AG04449 (cell line): ENCODE results near the gene ARTN.

Experiments
- CTCF ChIA-PET: fragments of 350-600 bp; formaldehyde crosslinking; extraction: SDS; loops from one replicate; lab custom pipeline; 2021; ENCODE audit warnings: antibody characterized with exemption; lab: Yijun Ruan, JAX
- POLR2A ChIA-PET: fragments of 400-600, 350-600 bp; formaldehyde crosslinking; extraction: SDS; loops from one replicate; lab custom pipeline; 2020; ENCODE audit warnings: antibody characterized with exemption, inconsistent platforms; lab: Yijun Ruan, JAX
- DNase-seq: peaks from one replicate; pipeline ENCODE4 v3.0.0-alpha.2; 2010; ENCODE audit warnings: low read depth, low spot score
- H3K4me3 ChIP-seq: 2 replicates; pipeline ENCODE4 v1.5.1; 2011; ENCODE audit warnings: low read depth, mild to moderate bottlenecking, control low read depth, low read length
- CTCF ChIP-seq: IDR thresholded peaks from one replicate; pipeline ENCODE4 v1.5.1; 2011; ENCODE audit warnings: mild to moderate bottlenecking, moderate library complexity, low read length, control low read depth, inconsistent platforms; ENCODE audit not compliant: insufficient read depth; ENCODE audit errors: missing control alignments

Gene ARTN

GRCh38 chr1:43980255-43981134 is 46.9 kb downstream of the ARTN start:
- DNase-seq = no peak
- H3K4me3 ChIP-seq = peak overlapping the region; percentile 69
- no peak for TF ChIP-seq CTCF
- CTCF ChIA-PET = interaction anchor here (1.3 kb wide), 1 partner anchor 217 kb away, joined by 6 read pairs; no protein-coding TSS in a partner anchor
- POLR2A ChIA-PET = interaction anchor here (0.9 to 1.2 kb wide), 2 partner anchors 10 to 68 kb away, joined by 3 to 5 read pairs; no protein-coding TSS in a partner anchor

- TF ChIP-seq CTCF = no peak
- no peak for DNase-seq
- H3K4me3 ChIP-seq = peak overlapping the region; percentile 69
- ChIA-PET POLR2A (no interaction called here), CTCF (interaction anchor here (1.0 kb wide), 1 partner anchor 25 kb away, joined by 3 read pairs; no protein-coding TSS in a partner anchor)
These were observed 47.5 kb downstream of the ARTN start for GRCh38 chr1:43981135-43981491.

DNA sequence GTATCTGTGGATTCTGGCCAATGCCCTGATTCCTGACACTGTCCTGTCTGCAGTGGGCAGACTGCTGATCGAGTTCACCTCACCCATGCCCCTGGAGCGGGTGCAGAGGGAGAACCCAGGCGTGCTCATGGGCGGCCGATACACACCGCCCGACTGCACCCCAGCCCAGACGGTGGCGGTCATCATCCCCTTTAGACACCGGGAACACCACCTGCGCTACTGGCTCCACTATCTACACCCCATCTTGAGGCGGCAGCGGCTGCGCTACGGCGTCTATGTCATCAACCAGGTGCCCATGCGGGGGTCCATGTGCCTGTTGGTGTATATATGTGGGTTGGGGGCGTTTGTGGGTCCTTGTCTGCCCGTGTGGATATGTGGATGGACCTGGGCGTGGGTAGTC is 48.0 kb downstream of the ARTN start:
- DNase-seq = no peak
- H3K4me3 ChIP-seq = no peak overlapping the region
- ChIA-PET CTCF (interaction anchor here (1.0 kb wide), 1 partner anchor 24 kb away, joined by 3 read pairs; no protein-coding TSS in a partner anchor), POLR2A (no interaction called here)
- TF ChIP-seq CTCF = no peak

- POLR2A ChIA-PET = no interaction called here
- no peak for DNase-seq
- no peak for TF ChIP-seq CTCF
- H3K4me3 ChIP-seq = no peak overlapping the region
- CTCF ChIA-PET = interaction anchor here (1.0 kb wide), 1 partner anchor 24 kb away, joined by 3 read pairs; no protein-coding TSS in a partner anchor
These were observed 48.6 kb downstream of the ARTN start for GRCh38 chr1:43982241-43982640.

DNA sequence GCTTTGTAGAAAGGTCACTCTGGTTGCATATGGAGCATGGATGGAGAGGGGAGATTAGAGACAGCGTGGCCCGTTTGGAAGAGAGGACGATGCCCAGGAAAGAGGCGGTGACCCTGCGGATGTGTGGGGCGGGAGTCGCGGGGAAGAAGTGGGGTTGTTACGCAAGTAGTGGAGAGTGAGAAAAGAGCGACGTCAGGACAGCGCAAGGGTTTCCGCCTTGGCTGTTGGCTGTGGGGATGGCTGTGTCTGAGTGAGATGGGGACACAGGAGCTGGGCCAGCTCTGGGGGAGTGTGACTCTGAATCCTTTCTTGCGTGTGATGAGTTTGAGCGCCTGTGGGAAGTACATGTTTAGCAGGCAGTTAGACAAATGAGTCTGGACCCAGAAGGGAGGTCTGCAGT is 49.2 kb downstream of the ARTN start:
- CTCF ChIA-PET = interaction anchor here (1.3 kb wide), 1 partner anchor 23 kb away, joined by 4 read pairs; no protein-coding TSS in a partner anchor
- no peak for TF ChIP-seq CTCF
- DNase-seq = no peak
- POLR2A ChIA-PET = no interaction called here
- H3K4me3 ChIP-seq = no peak overlapping the region

DNA sequence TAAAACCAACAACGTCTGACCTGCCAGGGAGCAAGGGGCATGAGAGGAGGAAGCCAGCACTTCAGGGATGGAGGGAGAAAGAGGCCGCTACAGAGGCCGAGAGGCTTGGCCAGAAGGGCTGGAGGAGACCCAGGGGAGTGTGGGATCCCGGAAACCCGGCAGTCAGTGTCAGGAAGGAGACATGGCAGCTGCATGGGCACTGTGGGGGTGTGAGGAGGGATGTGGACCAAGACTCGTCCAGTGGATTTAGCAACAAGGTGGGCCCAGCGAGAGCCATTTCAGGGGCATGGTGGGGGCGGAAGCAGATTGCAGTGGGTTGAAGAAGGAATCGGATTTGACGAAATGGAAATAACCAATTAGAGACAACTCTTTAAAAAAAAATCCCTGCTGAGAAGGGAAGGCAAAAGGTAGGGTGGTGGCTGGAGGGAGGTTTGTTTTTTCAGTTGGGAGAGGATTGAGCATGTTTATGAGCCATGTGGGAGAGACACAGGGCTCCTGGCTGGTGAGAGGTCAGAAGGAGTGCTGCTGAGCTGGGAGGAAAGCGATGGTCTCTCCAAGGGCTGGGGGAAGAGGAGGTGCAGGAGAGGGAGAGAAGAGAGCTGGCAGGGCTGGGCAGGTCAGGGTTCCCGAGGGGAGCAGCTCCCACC is 49.8 kb downstream of the ARTN start:
- POLR2A ChIA-PET = interaction anchor here (1.7 kb wide), 1 partner anchor 8 kb away, joined by 4 read pairs; the partner anchor contains the start of gene ATP6V0B
- CTCF ChIA-PET = interaction anchor here (1.3 kb wide), 1 partner anchor 23 kb away, joined by 4 read pairs; no protein-coding TSS in a partner anchor
- no peak for TF ChIP-seq CTCF
- DNase-seq = no peak
- no peak overlapping the region for H3K4me3 ChIP-seq
